GM12878 (cell line): ENCODE results near the gene DEUP1. TPM values are rescaled to one million over a fixed set of nuclear protein-coding genes. Genes with fewer than 3 reads are reported as not detected.

Experiments used
- ATAC-seq: fragments of 200-7000 bp; cut with Tn5 transposase; 3 replicates; pipeline ENCODE4 v1.9.1; 2020; ENCODE audit warnings: mild to moderate bottlenecking, moderate library complexity
- BruUV-seq: library from RNA; stranded (reverse); fragments of 400-500 nt; replicated peaks from 2 replicates; lab custom pipeline; 2021; lab: Mats Ljungman, UMichigan
- CTCF ChIA-PET: fragments of 300-600 bp; sonication (Branson Sonifier 250); formaldehyde crosslinking; extraction: SDS; loops from one replicate; lab custom pipeline; 2021; ENCODE audit warnings: inconsistent platforms; lab: Yijun Ruan, JAX
- POLR2A ChIA-PET: fragments of 350-600 bp; formaldehyde crosslinking; extraction: SDS; loops from one replicate; lab custom pipeline; 2021; ENCODE audit warnings: inconsistent platforms; lab: Charles Lee
- RAD21 ChIA-PET: fragments of 300-600 bp; sonication (Branson Sonifier 250); formaldehyde crosslinking; loops from one replicate; lab custom pipeline; 2023; ENCODE audit warnings: antibody characterized with exemption; ENCODE audit not compliant: unreplicated experiment; lab: Charles Lee
- SMC1A ChIA-PET: fragments of 300-600 bp; sonication (Branson Sonifier 250); formaldehyde crosslinking; loops from one replicate; lab custom pipeline; 2023; ENCODE audit not compliant: unreplicated experiment, uncharacterized antibody; lab: Charles Lee
- DNase-seq: peaks from one replicate; pipeline ENCODE4 v3.0.0-alpha.2; 2011; ENCODE audit warnings: low read depth, low spot score
- FAIRE-seq: peaks from 3 replicates; lab custom pipeline; 2011; peaks lifted over from hg19 to GRCh38; lab: Jason Lieb, UNC
- H2AFZ ChIP-seq: 2 replicates; pipeline ENCODE4 v1.6.0; 2011; ENCODE audit warnings: low read depth, low read length, control low read depth; ENCODE audit not compliant: control insufficient read depth
- H3K27ac ChIP-seq: 2 replicates; pipeline ENCODE4 v1.5.1; 2011; ENCODE audit warnings: control low read depth; ENCODE audit not compliant: control insufficient read depth, insufficient read depth
- H3K27me3 ChIP-seq, 2 experiments: replicated peaks in 1 of 2; 2 replicates each; pipeline versions ENCODE4 v1.6.0 to v1.6.1; 2011; ENCODE audit warnings: low read length in 1 of 2; ENCODE audit not compliant: control insufficient read depth in 2 of 2, insufficient read depth in 2 of 2
- H3K36me3 ChIP-seq, 2 experiments: 2 replicates each; pipeline ENCODE4 v1.5.1; 2011; ENCODE audit warnings: low read length in 1 of 2; ENCODE audit not compliant: control insufficient read depth in 2 of 2, insufficient read depth in 2 of 2
- H3K4me1 ChIP-seq: 2 replicates; pipeline ENCODE4 v1.6.1; 2011; ENCODE audit warnings: mild to moderate bottlenecking, low read length, moderate library complexity, mixed read lengths; ENCODE audit not compliant: control insufficient read depth, insufficient read depth
- H3K4me2 ChIP-seq: 2 replicates; pipeline ENCODE4 v1.6.0; 2011; ENCODE audit warnings: control low read depth; ENCODE audit not compliant: control insufficient read depth, insufficient read depth
- H3K4me3 ChIP-seq: fragments of 200-600 bp; sonication (generic); 2 replicates; pipeline ENCODE4 v1.5.1; 2016
- H3K79me2 ChIP-seq: 2 replicates; pipeline ENCODE4 v1.6.0; 2011; ENCODE audit warnings: low read length; ENCODE audit not compliant: control insufficient read depth, insufficient read depth
- H3K9ac ChIP-seq: 2 replicates; pipeline ENCODE4 v1.8.0; 2011; ENCODE audit warnings: low read length, control low read depth, mixed read lengths; ENCODE audit not compliant: control insufficient read depth, insufficient read depth
- H3K9me3 ChIP-seq: replicated peaks from 3 replicates; pipeline ENCODE4 v1.5.1; 2011; ENCODE audit warnings: mild to moderate bottlenecking, low read length; ENCODE audit not compliant: control insufficient read depth, insufficient read depth
- H4K20me1 ChIP-seq: 2 replicates; pipeline ENCODE4 v1.6.0; 2011; ENCODE audit not compliant: control insufficient read depth, insufficient read depth
- BMI1 ChIP-seq: fragments of 450-650 bp; IDR thresholded peaks from 2 replicates; pipeline ENCODE4 v1.6.1; 2016; ENCODE audit warnings: mild to moderate bottlenecking, moderate library complexity, borderline replicate concordance
- IRF3 ChIP-seq: fragments of 450-650 bp; IDR thresholded peaks from 2 replicates; pipeline ENCODE4 v1.6.1; 2014; ENCODE audit warnings: mild to moderate bottlenecking
- MAX ChIP-seq: IDR thresholded peaks from 2 replicates; pipeline ENCODE4 v1.6.1; 2012; ENCODE audit warnings: low read depth, low read length, improper control_type of control experiment
- NRF1 ChIP-seq: conservative IDR thresholded peaks from 2 replicates; pipeline ENCODE4 v1.6.1; 2011; ENCODE audit warnings: mild to moderate bottlenecking, low read depth, low read length, improper control_type of control experiment
- PML ChIP-seq: IDR thresholded peaks from 2 replicates; pipeline ENCODE4 v1.6.1; 2012; ENCODE audit warnings: low read length, inconsistent platforms
- RCOR1 ChIP-seq: conservative IDR thresholded peaks from 2 replicates; pipeline ENCODE4 v1.6.1; 2012; ENCODE audit warnings: low read depth, low read length, improper control_type of control experiment
- SMC3 ChIP-seq: IDR thresholded peaks from 2 replicates; pipeline ENCODE4 v1.6.1; 2011; ENCODE audit warnings: low read length, improper control_type of control experiment, borderline replicate concordance
- SPI1 ChIP-seq: IDR thresholded peaks from 2 replicates; pipeline ENCODE4 v1.6.1; 2011; ENCODE audit warnings: low read depth, mild to moderate bottlenecking, low read length, moderate library complexity, borderline replicate concordance; ENCODE audit not compliant: insufficient read depth
- TARDBP ChIP-seq: IDR thresholded peaks from 2 replicates; pipeline ENCODE4 v1.6.1; 2016; ENCODE audit warnings: borderline replicate concordance
- WGBS: methylation state at CpG from one replicate; pipeline ENCODE4 v1.1.6; 2016; ENCODE audit warnings: low lambda C conversion rate; ENCODE audit not compliant: insufficient replicate concordance, insufficient coverage; ENCODE audit errors: missing lambda C conversion rate; 5-methylcytosine and 5-hydroxymethylcytosine counted together
- in situ Hi-C: fragments of 300-500 bp; cut with MboI; formaldehyde crosslinking; loops from 9 replicates; pipeline ENCODE4 v1.14.3; 2018; ENCODE audit warnings: mixed read lengths
- intact Hi-C: fragments of 100-400 bp; cut with micrococcal nuclease; formaldehyde crosslinking; loops from one replicate; pipeline ENCODE4 v1.14.2; 2022; ENCODE audit not compliant: unreplicated experiment
- polyA plus RNA-seq, 11 experiments: library from polyadenylated mRNA; depleted of rRNA in 4 of 11; unstranded in 6 of 11; stranded (reverse) in 5 of 11; fragments of >200 nt; fragmentation: Nextera tagmentation in 4 of 11; fragmentation: Illumina TruSeq in 1 of 11; extraction: Ambion mirVana in 4 of 11; extraction: Trizol in 1 of 11; gene quantifications; 1 replicate in 1 of 11; 2 replicates in 10 of 11; pipeline versions ENCODE4 v1.2.1 to v1.2.3, GENCODE V29; 2011 to 2016; ENCODE audit warnings: inconsistent platforms in 2 of 11, missing spikeins in 2 of 11, low read depth in 1 of 11
- total RNA-seq, 4 experiments: library from RNA; depleted of rRNA in 3 of 4; stranded (reverse); fragments of >200 nt in 3 of 4; fragmentation: Illumina TruSeq in 1 of 4; extraction: Trizol in 1 of 4; gene quantifications; 2 replicates each; pipeline versions ENCODE4 v1.2.1 to v1.2.3, GENCODE V29; 2013 to 2021

The DEUP1 gene
- total and polyA plus RNA-seq, 10 of the 15 experiments (the other 5 are each of a cell fraction or from before 2014, with no cell fraction given) = 0.12 TPM; not detected in 9

- no TSS peak for BruUV-seq
- POLR2A ChIA-PET = no interaction called here
Measured at GRCh38 chr11:93477684-93478234, 147.2 kb downstream of the DEUP1 start.

More at GRCh38 chr11:93477684-93478234, 147.2 kb downstream of the DEUP1 start:
- Histone ChIP-seq H3K9ac (no peak overlapping the region), H3K9me3 (no peaks in the 10 kb centered on the region), H3K4me3 (no peak overlapping the region), H3K4me2 (no peak overlapping the region), H2AFZ (no peak overlapping the region), H3K27ac (no peak overlapping the region), H3K4me1 (no peaks in the 10 kb centered on the region), H3K27me3 (no peaks in the 10 kb centered on the region), H3K79me2 (no peaks in the 10 kb centered on the region), H3K36me3 (peaks cover 0 to 6% of the 10 kb centered on the region in 2 experiments; a peak in 2 of 4 replicates), H4K20me1 (no peaks in the 10 kb centered on the region)
- in situ Hi-C loops (no loop called here), intact Hi-C loops (no loop called here)
- TF ChIP-seq PML (no peak), NRF1 (no peak), MAX (no peak), SPI1 (no peak), TARDBP (no peak), IRF3 (no peak), RCOR1 (no peak), BMI1 (no peak), SMC3 (no peak)
- SMC1A ChIA-PET = interaction anchor here (0.6 to 1.3 kb wide), 2 partner anchors 9 to 76 kb away, joined by 3 to 4 read pairs; no protein-coding TSS in a partner anchor
- CTCF ChIA-PET = interaction anchor here (0.5 kb wide), 1 partner anchor 204 kb away, joined by 3 read pairs; no protein-coding TSS in a partner anchor
- DNase-seq = no peak
- RAD21 ChIA-PET = no interaction called here
- no peak for ATAC-seq
- FAIRE-seq = no peak
- 86% methylated on average over 11 of the region's 11 CpGs for WGBS
